Activated CD8-positive, alpha-beta memory T cell treated with anti-CD3 and anti-CD28 coated beads for 24 hours (primary cell): ENCODE measurements around the gene SHMT2.
"Not testable (repeated sequence)": the region's sequence is repeated elsewhere in the genome, so short reads cannot be mapped to it uniquely, and the experiment has no call there.

Source experiments
- DNase-seq: peaks from one replicate; pipeline ENCODE4 v3.0.0-alpha.2; 2020

The SHMT2 gene

GRCh38 chr12:57272337-57273151 is 43.0 kb downstream of the SHMT2 start:
- DNase-seq, result no peak

GRCh38 chr12:57273516-57273915 is 44.0 kb downstream of the SHMT2 start:
- DNase-seq, result no peak

- DNase-seq, result not testable (repeated sequence)
Measured at GRCh38 chr12:57276233-57276632, 46.7 kb downstream of the SHMT2 start.

- DNase-seq, result no peak
Measured at GRCh38 chr12:57276935-57277563, 47.5 kb downstream of the SHMT2 start.

- DNase-seq, result no peak
Measured at GRCh38 chr12:57278465-57279381, 49.2 kb downstream of the SHMT2 start.

- peak; percentile 82 for DNase-seq
Measured at GRCh38 chr12:57280211-57281062, 50.9 kb downstream of the SHMT2 start.

- DNase-seq, result not testable (repeated sequence)
Measured at GRCh38 chr12:57282073-57282472, 52.6 kb downstream of the SHMT2 start.
